ENCODE measurements around the gene PRKCD. TPM values are rescaled to one million over a fixed set of nuclear protein-coding genes. Genes with fewer than 3 reads are reported as not detected.

PRKCD gene
- total and polyA plus RNA-seq, 9 of the 15 experiments (the other 6 are each of a cell fraction or from before 2014, with no cell fraction given): 2.5 to 19.5 (median 6.1) TPM

- TF ChIP-seq THAP7 (CRISPR knock-in tag; IDR thresholded peaks at IDR 0.05) (no peak), HCFC1 (IDR thresholded peaks at IDR 0.05; ENCODE audit: low read depth, low read length) (no peak), ELK1 (CRISPR knock-in tag; IDR thresholded peaks at IDR 0.05) (no peak), CTCF (IDR thresholded peaks at IDR 0.05 in 2 of 3, conservative IDR thresholded peaks at IDR 0.05 in 1 of 3; ENCODE audit: insufficient read depth in 2 of 3, low read depth in 1 of 3, low read length in 3 of 3) (peak in 1 of 3 experiments; percentile 15; a peak in 2 of 6 replicates), PHF8 (IDR thresholded peaks at IDR 0.05; ENCODE audit: borderline replicate concordance, low read length) (peak; percentile 73; the same call in 1 of the 2 replicates)
Measured at GRCh38 chr3:53160660-53161449, at the start of gene PRKCD (continued).
